H1 (cell line): ENCODE data around the gene HS2ST1. TPM values are rescaled to one million over a fixed set of nuclear protein-coding genes. Genes with fewer than 3 reads are reported as not detected.

Experiments
- CTCF ChIA-PET: fragments of 300-600 bp; sonication (Branson Sonifier 250); formaldehyde crosslinking; loops from one replicate; lab custom pipeline; 2021; ENCODE audit not compliant: partially characterized antibody; lab: Charles Lee
- POLR2A ChIA-PET: fragments of 300-600 bp; sonication (Branson Sonifier 250); formaldehyde crosslinking; loops from one replicate; lab custom pipeline; 2021; ENCODE audit warnings: inconsistent platforms; ENCODE audit not compliant: partially characterized antibody; lab: Charles Lee
- DNase-seq, 2 experiments: peaks; one replicate each; pipeline versions ENCODE4 v3.0.0 to v3.0.0-alpha.2; 2010 to 2022; ENCODE audit warnings: low spot score in 2 of 2, low read depth in 1 of 2, mixed read lengths in 1 of 2
- FAIRE-seq: peaks from 2 replicates; lab custom pipeline; 2011; peaks lifted over from hg19 to GRCh38; lab: Jason Lieb, UNC
- H2AFZ ChIP-seq: 2 replicates; pipeline ENCODE4 v1.8.1; 2012; ENCODE audit warnings: low read length, inconsistent platforms
- H2AK5ac ChIP-seq: 2 replicates; pipeline ENCODE4 v1.6.1; 2013; ENCODE audit warnings: low read depth, low read length
- H2BK120ac ChIP-seq: replicated peaks from 2 replicates; pipeline ENCODE3; 2013; ENCODE audit warnings: low read depth, low read length, inconsistent platforms
- H2BK12ac ChIP-seq: 2 replicates; pipeline ENCODE4 v1.6.1; 2013; ENCODE audit warnings: low read depth, low read length
- H2BK15ac ChIP-seq: 2 replicates; pipeline ENCODE4 v1.6.1; 2013; ENCODE audit warnings: low read length
- H2BK20ac ChIP-seq: 2 replicates; pipeline ENCODE4 v1.6.1; 2013; ENCODE audit warnings: low read length
- H2BK5ac ChIP-seq: 2 replicates; pipeline ENCODE4 v1.6.1; 2013; ENCODE audit warnings: low read depth, low read length
- H3K14ac ChIP-seq: 2 replicates; pipeline ENCODE4 v1.6.1; 2013; ENCODE audit warnings: inconsistent platforms; ENCODE audit not compliant: insufficient read length
- H3K18ac ChIP-seq: 2 replicates; pipeline ENCODE4 v1.6.1; 2013; ENCODE audit warnings: low read length; ENCODE audit errors: extremely low read depth
- H3K23ac ChIP-seq: 2 replicates; pipeline ENCODE4 v1.6.1; 2013; ENCODE audit warnings: inconsistent platforms; ENCODE audit not compliant: insufficient read length
- H3K23me2 ChIP-seq: 2 replicates; pipeline ENCODE4 v1.6.1; 2013; ENCODE audit warnings: low read depth, low read length
- H3K27ac ChIP-seq: 2 replicates; pipeline ENCODE4 v1.6.1; 2011; ENCODE audit warnings: low read depth, low read length, inconsistent platforms
- H3K27me3 ChIP-seq, 4 experiments: replicated peaks in 1 of 4; 1 replicate in 1 of 4; 2 replicates in 3 of 4; pipeline versions ENCODE4 v1.6.1 to v1.8.1; 2011 to 2013; ENCODE audit warnings: low read length in 3 of 4, mild to moderate bottlenecking in 3 of 4, inconsistent platforms in 2 of 4, mixed read lengths in 2 of 4, moderate library complexity in 1 of 4; ENCODE audit not compliant: control insufficient read depth in 3 of 4, insufficient read depth in 3 of 4; ENCODE audit errors: extremely low read depth in 1 of 4
- H3K36me3 ChIP-seq, 4 experiments: 2 replicates each; pipeline versions ENCODE4 v1.6.1 to v1.8.1; 2011 to 2013; ENCODE audit warnings: mild to moderate bottlenecking in 4 of 4, low read length in 3 of 4, moderate library complexity in 2 of 4, control low read depth in 1 of 4, inconsistent platforms in 1 of 4; ENCODE audit not compliant: insufficient read depth in 4 of 4, control insufficient read depth in 2 of 4
- H3K4ac ChIP-seq: replicated peaks from 2 replicates; pipeline ENCODE3; 2013; ENCODE audit warnings: low read length, low read depth, mixed read lengths, inconsistent platforms; ENCODE audit not compliant: insufficient read length
- H3K4me1 ChIP-seq, 4 experiments: replicated peaks in 1 of 4; 1 replicate in 1 of 4; 2 replicates in 3 of 4; pipeline versions ENCODE4 v1.6.1 to v1.8.1; 2011 to 2013; ENCODE audit warnings: low read length in 3 of 4, inconsistent platforms in 2 of 4, mixed read lengths in 1 of 4; ENCODE audit not compliant: insufficient read depth in 4 of 4, control insufficient read depth in 3 of 4
- H3K4me2 ChIP-seq, 2 experiments: 2 replicates each; pipeline versions ENCODE4 v1.6.1 to v1.8.1; 2011 to 2013; ENCODE audit warnings: low read depth in 2 of 2, low read length in 2 of 2, control low read depth in 1 of 2, inconsistent platforms in 1 of 2, mild to moderate bottlenecking in 1 of 2; ENCODE audit not compliant: insufficient read depth in 1 of 2
- H3K4me3 ChIP-seq, 4 experiments: fragments of 200-600, 300-600 bp in 1 of 4; sonication (generic), shearing (Covaris generic), sonication (Bioruptor Twin) in 1 of 4; 2 replicates each; pipeline versions ENCODE4 v1.5.1 to v1.8.1; 2011 to 2016; ENCODE audit warnings: low read length in 4 of 4, low read depth in 3 of 4, control low read depth in 2 of 4, inconsistent platforms in 2 of 4, mild to moderate bottlenecking in 2 of 4, mixed read lengths in 1 of 4, moderate library complexity in 1 of 4; ENCODE audit not compliant: insufficient read depth in 2 of 4; ENCODE audit errors: extremely low read depth in 1 of 4
- H3K56ac ChIP-seq: replicated peaks from 2 replicates; pipeline ENCODE3; 2013; ENCODE audit warnings: low read depth, mild to moderate bottlenecking, mixed read lengths, low read length, inconsistent platforms; ENCODE audit not compliant: insufficient read length
- H3K79me1 ChIP-seq: 2 replicates; pipeline ENCODE4 v1.6.1; 2013; ENCODE audit warnings: low read depth, low read length, control low read depth
- H3K79me2 ChIP-seq, 2 experiments: 2 replicates each; pipeline versions ENCODE4 v1.6.1 to v1.8.1; 2012 to 2013; ENCODE audit warnings: low read length in 2 of 2, mild to moderate bottlenecking in 2 of 2, inconsistent platforms in 1 of 2; ENCODE audit not compliant: insufficient read depth in 2 of 2, control insufficient read depth in 1 of 2
- H3K9ac ChIP-seq, 4 experiments: replicated peaks in 1 of 4; 1 replicate in 1 of 4; 2 replicates in 3 of 4; pipeline versions ENCODE4 v1.6.1 to v1.8.1; 2011 to 2013; ENCODE audit warnings: low read depth in 3 of 4, low read length in 3 of 4, control low read depth in 2 of 4, mild to moderate bottlenecking in 2 of 4, moderate library complexity in 2 of 4, inconsistent platforms in 1 of 4; ENCODE audit errors: extremely low read depth in 1 of 4
- H3K9me3 ChIP-seq, 2 experiments: 2 replicates each; pipeline versions ENCODE4 v1.6.1 to v1.8.1; 2012 to 2013; ENCODE audit warnings: mild to moderate bottlenecking in 2 of 2, moderate library complexity in 2 of 2, control low read depth in 1 of 2, inconsistent platforms in 1 of 2, low read depth in 1 of 2, low read length in 1 of 2, mixed read lengths in 1 of 2; ENCODE audit not compliant: insufficient read depth in 2 of 2
- H4K20me1 ChIP-seq, 2 experiments: replicated peaks in 1 of 2; 2 replicates each; pipeline versions ENCODE3 to v1.8.1; 2011 to 2013; ENCODE audit warnings: inconsistent platforms in 2 of 2, low read length in 2 of 2, mild to moderate bottlenecking in 1 of 2; ENCODE audit not compliant: insufficient read depth in 2 of 2, control insufficient read depth in 1 of 2
- H4K5ac ChIP-seq: 2 replicates; pipeline ENCODE4 v1.6.1; 2013; ENCODE audit warnings: low read length, low read depth, mixed read lengths, inconsistent platforms; ENCODE audit not compliant: insufficient read length
- H4K8ac ChIP-seq: 2 replicates; pipeline ENCODE4 v1.8.0; 2013; ENCODE audit warnings: mild to moderate bottlenecking, moderate library complexity, low read length, inconsistent platforms; ENCODE audit not compliant: insufficient read depth; ENCODE audit errors: extremely low read depth
- H4K91ac ChIP-seq: replicated peaks from 2 replicates; pipeline ENCODE3; 2013; ENCODE audit warnings: low read length, mixed read lengths, inconsistent platforms; ENCODE audit not compliant: insufficient read length
- BCL11A ChIP-seq, 2 experiments: IDR thresholded peaks; one replicate each; pipeline ENCODE4 v1.6.1; 2011; ENCODE audit warnings: low read depth in 2 of 2, low read length in 2 of 2, mild to moderate bottlenecking in 2 of 2
- CHD1 ChIP-seq: IDR thresholded peaks from 2 replicates; pipeline ENCODE4 v1.6.1; 2012; ENCODE audit warnings: low read depth, low read length, improper control_type of control experiment
- USF2 ChIP-seq: IDR thresholded peaks from 2 replicates; pipeline ENCODE4 v1.6.1; 2011; ENCODE audit warnings: low read length, improper control_type of control experiment
- YY1 ChIP-seq: IDR thresholded peaks from 2 replicates; pipeline ENCODE4 v1.6.1; 2011; ENCODE audit warnings: low read depth, mild to moderate bottlenecking, low read length
- WGBS, 2 experiments: shearing (Covaris generic) in 1 of 2; methylation state at CpG; one replicate each; pipeline versions ENCODE4 v1.1.6 to v1.1.7; 2013 to 2015; ENCODE audit warnings: low lambda C conversion rate in 2 of 2, mixed read lengths in 2 of 2, inconsistent platforms in 1 of 2, low coverage in 1 of 2, missing lambda C conversion rate in 1 of 2; ENCODE audit not compliant: insufficient replicate concordance in 2 of 2, insufficient coverage in 1 of 2, insufficient read length in 1 of 2; ENCODE audit errors: extremely low coverage in 1 of 2, missing lambda C conversion rate in 1 of 2; 5-methylcytosine and 5-hydroxymethylcytosine counted together
- polyA plus RNA-seq, 7 experiments: library from polyadenylated mRNA; depleted of rRNA in 3 of 7; stranded (reverse) in 5 of 7; unstranded in 2 of 7; fragments of >200 nt in 5 of 7; fragments of 200-250 nt in 2 of 7; gene quantifications; 1 replicate in 5 of 7; 2 replicates in 1 of 7; 4 replicates in 1 of 7; pipeline versions ENCODE4 v1.2.1 to v1.2.3, GENCODE V29; 2011 to 2013; ENCODE audit warnings: missing spikeins in 2 of 7, mixed read lengths in 2 of 7
- total RNA-seq: library from RNA; stranded (reverse); fragmentation: NEBNext Ultra II Directional; extraction: Animal tissue kit (Norgen Biotek cat#: 25700); gene quantifications from 2 replicates; pipeline ENCODE4 v1.2.1, GENCODE V29; 2021

Gene HS2ST1
- total and polyA plus RNA-seq, 2 of the 8 experiments (the other 6 are each of a cell fraction or from before 2014, with no cell fraction given), result 5.2 to 28.3 TPM

- TF ChIP-seq BCL11A (IDR thresholded peaks at IDR 0.05; ENCODE audit: low read depth in 2 of 2, low read length in 2 of 2) (no peak), YY1 (no peak), CHD1 (no peak), USF2 (no peak)
- H3K18ac ChIP-seq, result no peak overlapping the region
- no peak overlapping the region for H3K14ac ChIP-seq
- peaks cover 5 to 37% (median 18%) of the 10 kb centered on the region in 4 experiments for H3K36me3 ChIP-seq
- H3K79me2 ChIP-seq, result peaks cover 16 to 98% of the 10 kb centered on the region in 2 experiments
- no peak overlapping the region for H3K9ac ChIP-seq
- H2BK12ac ChIP-seq, result no peak overlapping the region
- WGBS, 2 experiments, result 36% methylated on average over 1 of the region's 1 CpG; no CpG with 5 or more reads in 1 of the 2 experiments
- peaks cover 7 to 12% of the 10 kb centered on the region in 2 experiments for H4K20me1 ChIP-seq
- H2AK5ac ChIP-seq, result no peak overlapping the region
- no peak overlapping the region for H3K23ac ChIP-seq
- H3K79me1 ChIP-seq, result no peaks in the 10 kb centered on the region
- no peak overlapping the region for H2BK5ac ChIP-seq
- H2BK120ac ChIP-seq, result no peak overlapping the region
- no peaks in the 10 kb centered on the region; a peak in 1 of 7 replicates for H3K4me1 ChIP-seq
- ChIA-PET CTCF (no interaction called here), POLR2A (interaction anchor here (3.3 kb wide), 1 partner anchor 8 kb away, joined by 27 read pairs; the partner anchor contains the start of genes HS2ST1 and SELENOF)
- no peak overlapping the region for H2BK15ac ChIP-seq
- no peaks in the 10 kb centered on the region; a peak in 1 of 4 replicates for H3K9me3 ChIP-seq
- no peaks in the 10 kb centered on the region for H3K27me3 ChIP-seq
- FAIRE-seq (no peak), DNase-seq (no peak)
- H2BK20ac ChIP-seq, result no peak overlapping the region
- H4K91ac ChIP-seq, result no peak overlapping the region
- no peak overlapping the region for H4K8ac ChIP-seq
- no peak overlapping the region for H3K56ac ChIP-seq
- no peak overlapping the region for H3K4ac ChIP-seq
- no peak overlapping the region for H2AFZ ChIP-seq
- H3K4me3 ChIP-seq, result no peak overlapping the region
- no peak overlapping the region for H3K4me2 ChIP-seq
- no peaks in the 10 kb centered on the region for H3K23me2 ChIP-seq
- no peak overlapping the region for H4K5ac ChIP-seq
- no peak overlapping the region for H3K27ac ChIP-seq
Measured at GRCh38 chr1:86905875-86906274, 8.6 kb upstream of the HS2ST1 start.
